WTC11 (cell line): ENCODE measurements around the gene CTSA. TPM values are rescaled to one million over a fixed set of nuclear protein-coding genes. Genes with fewer than 3 reads are reported as not detected.

Source experiments
- ATAC-seq: fragments of 200-7000 bp; cut with Tn5 transposase; 2 replicates; pipeline ENCODE4 v1.10.0; 2021; ENCODE audit warnings: mild to moderate bottlenecking, moderate library complexity
- CTCF ChIA-PET: fragments of 300-600 bp; sonication (Branson Sonifier 250); formaldehyde crosslinking; loops from one replicate; lab custom pipeline; 2021; ENCODE audit warnings: antibody characterized with exemption; lab: Charles Lee
- POLR2A ChIA-PET: fragments of 350-600 bp; sonication (Branson Sonifier 250); formaldehyde crosslinking; loops from one replicate; lab custom pipeline; 2021; ENCODE audit warnings: antibody characterized with exemption; lab: Charles Lee
- DNase-seq: peaks from one replicate; pipeline ENCODE4 v3.0.0; 2021; ENCODE audit warnings: low spot score
- H3K27ac Mint-ChIP-seq: 2 replicates; pipeline ENCODE4 v1.8.0; 2021; ENCODE audit warnings: mixed read lengths
- H3K27me3 Mint-ChIP-seq: 2 replicates; pipeline ENCODE4 v1.8.0; 2021; ENCODE audit warnings: low read depth, mild to moderate bottlenecking, moderate library complexity, mixed read lengths
- H3K36me3 Mint-ChIP-seq: 2 replicates; pipeline ENCODE4 v1.8.0; 2021; ENCODE audit warnings: mixed read lengths
- H3K4me1 Mint-ChIP-seq: 2 replicates; pipeline ENCODE4 v1.8.0; 2022; ENCODE audit warnings: mixed read lengths
- H3K4me3 Mint-ChIP-seq: 2 replicates; pipeline ENCODE4 v1.8.0; 2021; ENCODE audit warnings: mild to moderate bottlenecking, moderate library complexity, mixed read lengths
- H3K9me3 Mint-ChIP-seq: 2 replicates; pipeline ENCODE4 v1.8.0; 2021; ENCODE audit warnings: mixed read lengths
- AR ChIP-seq: fragments of 250-450 bp; sonication (Bioruptor Pico); IDR thresholded peaks from 2 replicates; pipeline ENCODE4 v1.9.0; 2021; ENCODE audit warnings: mild to moderate bottlenecking
- ARID4B ChIP-seq: sonication (generic); formaldehyde crosslinking; IDR thresholded peaks from 2 replicates; pipeline ENCODE4 v1.8.0; 2023; ENCODE audit warnings: missing genetic modification reagents, mild to moderate bottlenecking, borderline replicate concordance
- ATF3 ChIP-seq: sonication (generic); formaldehyde crosslinking; conservative IDR thresholded peaks from 2 replicates; pipeline ENCODE4 v1.8.1; 2022; ENCODE audit warnings: mild to moderate bottlenecking, missing genetic modification reagents
- CBFB ChIP-seq: sonication (generic); formaldehyde crosslinking; IDR thresholded peaks from 2 replicates; pipeline ENCODE4 v1.8.1; 2022; ENCODE audit warnings: mild to moderate bottlenecking, low read depth, missing genetic modification reagents
- E2F1 ChIP-seq: sonication (generic); formaldehyde crosslinking; IDR thresholded peaks from 2 replicates; pipeline ENCODE4 v1.8.0; 2022; ENCODE audit warnings: mild to moderate bottlenecking, missing genetic modification reagents
- E2F4 ChIP-seq: sonication (generic); formaldehyde crosslinking; IDR thresholded peaks from 2 replicates; pipeline ENCODE4 v1.8.1; 2022; ENCODE audit warnings: low read depth, mild to moderate bottlenecking, moderate library complexity, missing genetic modification reagents, borderline replicate concordance
- FOXK1 ChIP-seq: sonication (generic); formaldehyde crosslinking; IDR thresholded peaks from 2 replicates; pipeline ENCODE4 v1.8.0; 2022; ENCODE audit warnings: mild to moderate bottlenecking, moderate library complexity, missing genetic modification reagents
- FOXP4 ChIP-seq: sonication (generic); formaldehyde crosslinking; IDR thresholded peaks from 2 replicates; pipeline ENCODE4 v1.8.0; 2022; ENCODE audit warnings: mild to moderate bottlenecking, missing genetic modification reagents
- MAX ChIP-seq: sonication (generic); formaldehyde crosslinking; IDR thresholded peaks from 2 replicates; pipeline ENCODE4 v1.8.0; 2022; ENCODE audit warnings: mild to moderate bottlenecking, missing genetic modification reagents
- NFE2L1 ChIP-seq: sonication (generic); formaldehyde crosslinking; IDR thresholded peaks from 2 replicates; pipeline ENCODE4 v1.8.1; 2023; ENCODE audit warnings: missing genetic modification reagents
- NR3C1 ChIP-seq: sonication (generic); formaldehyde crosslinking; conservative IDR thresholded peaks from 2 replicates; pipeline ENCODE4 v1.8.1; 2023; ENCODE audit warnings: low read depth, mild to moderate bottlenecking, missing genetic modification reagents
- SP1 ChIP-seq: sonication (generic); formaldehyde crosslinking; conservative IDR thresholded peaks from 2 replicates; pipeline ENCODE4 v1.8.1; 2022; ENCODE audit warnings: missing genetic modification reagents
- TP53 ChIP-seq: sonication (generic); formaldehyde crosslinking; IDR thresholded peaks from 2 replicates; pipeline ENCODE4 v1.8.1; 2023; ENCODE audit warnings: mild to moderate bottlenecking, missing genetic modification reagents
- USF2 ChIP-seq: sonication (generic); formaldehyde crosslinking; IDR thresholded peaks from 2 replicates; pipeline ENCODE4 v1.8.1; 2023; ENCODE audit warnings: mild to moderate bottlenecking, missing genetic modification reagents, moderate library complexity
- ZNF219 ChIP-seq: sonication (generic); formaldehyde crosslinking; IDR thresholded peaks from 2 replicates; pipeline ENCODE4 v1.8.0; 2023; ENCODE audit warnings: missing genetic modification reagents, mild to moderate bottlenecking, borderline replicate concordance
- ZNF317 ChIP-seq: sonication (generic); formaldehyde crosslinking; IDR thresholded peaks from 2 replicates; pipeline ENCODE4 v1.8.1; 2023; ENCODE audit warnings: low read depth, mild to moderate bottlenecking, moderate library complexity, missing genetic modification reagents, borderline replicate concordance
- ZNF512 ChIP-seq: sonication (generic); formaldehyde crosslinking; IDR thresholded peaks from 2 replicates; pipeline ENCODE4 v1.8.1; 2022; ENCODE audit warnings: missing genetic modification reagents, borderline replicate concordance
- ZNF671 ChIP-seq: fragments of 250-450 bp; sonication (Bioruptor Pico); IDR thresholded peaks from 2 replicates; pipeline ENCODE4 v1.8.0; 2021; ENCODE audit warnings: mild to moderate bottlenecking
- total RNA-seq: library from RNA; stranded (reverse); gene quantifications from 3 replicates; pipeline ENCODE4 v1.2.3, GENCODE V29; 2021

The CTSA gene
- total RNA-seq, 1 experiment from 2014 or later = 48.3 TPM

GRCh38 chr20:45911486-45912343 lies 20.6 kb downstream of the CTSA start, which contains the start of gene PLTP (continued):
- TF ChIP-seq ATF3 (CRISPR knock-in tag) (no peak), USF2 (peak; percentile 89)

GRCh38 chr20:45912344-45912682 lies 21.2 kb downstream of the CTSA start:
- peak overlapping the region; percentile 85 for H3K4me3 Mint-ChIP-seq
- peaks cover 14% of the 10 kb centered on the region for H3K4me1 Mint-ChIP-seq
- H3K27me3 Mint-ChIP-seq = 0 out of 2 replicates have a peak, but pooled peaks cover 3% of the 10 kb centered on the region
- no peaks in the 10 kb centered on the region for H3K9me3 Mint-ChIP-seq
- ChIA-PET POLR2A (interaction anchor here (0.6 to 3.1 kb wide), 5 partner anchors 22 to 1275 kb away, joined by 3 to 43 read pairs (median 4); partner anchors contain the start of genes CTSA, NEURL2 and PCIF1), CTCF (interaction anchor here (1.1 to 2.7 kb wide), 4 partner anchors 21 to 57 kb away, joined by 4 to 13 read pairs (median 8); partner anchors contain the start of gene NEURL2)
- ATAC-seq = no peak
- H3K36me3 Mint-ChIP-seq = peaks cover 22% of the 10 kb centered on the region
- H3K27ac Mint-ChIP-seq = no peak overlapping the region
- DNase-seq = no peak
- TF ChIP-seq E2F1 (CRISPR knock-in tag) (no peak), ZNF219 (CRISPR knock-in tag) (no peak), NFE2L1 (no peak), ZNF317 (CRISPR knock-in tag) (no peak), MAX (no peak), NR3C1 (CRISPR knock-in tag) (no peak), SP1 (CRISPR knock-in tag) (no peak), TP53 (CRISPR knock-in tag) (no peak), FOXP4 (CRISPR knock-in tag) (no peak), AR (CRISPR knock-in tag) (no peak), E2F4 (CRISPR knock-in tag) (no peak), ZNF671 (CRISPR knock-in tag) (no peak), ZNF512 (CRISPR knock-in tag) (no peak), CBFB (CRISPR knock-in tag) (no peak), ARID4B (CRISPR knock-in tag) (no peak), FOXK1 (CRISPR knock-in tag) (no peak)
